CD4-positive, alpha-beta T cell treated with Interleukin-4 for 1 hour (primary cell): ENCODE data around the gene STKLD1.
"Not testable (repeated sequence)": the region's sequence is repeated elsewhere in the genome, so short reads cannot be mapped to it uniquely, and the experiment has no call there.

Experiments
- DNase-seq, 2 donors: peaks; one replicate each; pipeline ENCODE4 v3.0.0-alpha.2; 2020 to 2022

The STKLD1 gene

DNA sequence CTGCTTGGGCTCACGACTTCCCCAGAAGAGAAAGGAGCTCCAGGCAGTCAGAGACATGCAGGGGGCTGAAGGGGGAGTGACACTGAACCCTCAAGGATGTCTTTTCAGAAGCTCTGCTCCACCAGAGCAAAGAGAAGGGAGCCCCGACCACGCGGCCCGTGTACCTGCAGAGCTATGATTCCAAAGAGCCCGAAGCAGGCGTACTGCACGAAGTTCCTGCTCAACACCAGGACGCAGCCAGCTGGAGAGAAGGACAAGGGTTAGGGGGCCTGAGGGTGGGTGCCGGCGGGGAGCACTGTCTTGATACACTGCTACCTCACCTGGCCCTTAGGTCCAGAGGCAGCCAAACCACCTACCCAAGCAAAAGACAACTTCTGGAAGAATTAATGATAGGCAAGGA is 9.7 kb upstream of the STKLD1 start:
- no peak for DNase-seq

DNA sequence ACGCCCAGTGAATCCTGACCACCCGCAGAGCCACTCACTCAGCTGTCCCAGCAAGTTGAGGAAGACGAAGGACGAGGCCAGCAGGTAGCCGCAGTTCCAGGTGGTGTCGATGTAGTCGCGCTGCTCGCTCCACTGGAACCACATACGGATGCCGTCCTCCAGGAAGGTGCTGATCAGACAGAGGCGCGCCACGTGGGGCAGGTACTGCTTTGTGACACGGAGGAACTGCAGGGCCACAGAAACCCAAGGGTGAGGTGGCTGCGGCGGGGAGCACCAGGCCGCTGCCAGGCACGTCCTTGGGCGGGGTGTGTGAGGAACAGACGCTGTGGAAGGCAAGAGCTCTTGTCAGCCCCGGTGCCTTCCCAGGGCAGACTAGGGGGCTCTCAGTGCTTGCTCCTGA is 8.9 kb upstream of the STKLD1 start:
- no peak for DNase-seq

GRCh38 chr9:133367778-133368177 is 8.4 kb upstream of the STKLD1 start:
- no peak for DNase-seq

DNA sequence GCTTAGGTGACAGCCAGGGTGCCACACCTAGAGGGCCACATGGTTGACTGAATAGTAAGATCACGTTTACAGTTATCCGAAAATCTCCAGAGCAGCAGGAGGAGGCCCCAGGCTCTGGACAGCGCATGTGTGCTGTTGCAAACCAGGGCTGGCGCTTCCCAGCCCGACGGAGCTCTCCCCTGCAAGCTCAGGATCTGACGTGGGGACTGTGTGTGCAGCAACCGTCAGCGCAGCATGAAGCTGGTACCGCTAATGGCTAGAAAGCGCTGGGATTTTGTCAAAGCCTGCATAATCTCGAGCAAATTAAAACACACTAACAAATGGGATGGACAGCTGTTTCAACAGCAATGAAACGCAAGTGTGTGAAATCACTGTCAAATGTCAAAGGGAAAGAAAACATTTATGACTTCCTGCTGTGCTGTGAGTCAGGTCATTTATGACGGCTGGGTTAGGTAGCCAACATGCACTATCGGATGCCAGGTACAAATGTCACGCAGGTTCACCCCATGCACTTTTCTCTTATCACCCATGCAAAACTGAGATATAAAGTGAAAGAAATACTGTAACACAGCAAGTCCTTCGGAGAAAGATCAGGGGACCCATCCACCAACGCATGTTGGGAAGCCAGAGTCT is 7.8 kb upstream of the STKLD1 start:
- no peak for DNase-seq

DNA sequence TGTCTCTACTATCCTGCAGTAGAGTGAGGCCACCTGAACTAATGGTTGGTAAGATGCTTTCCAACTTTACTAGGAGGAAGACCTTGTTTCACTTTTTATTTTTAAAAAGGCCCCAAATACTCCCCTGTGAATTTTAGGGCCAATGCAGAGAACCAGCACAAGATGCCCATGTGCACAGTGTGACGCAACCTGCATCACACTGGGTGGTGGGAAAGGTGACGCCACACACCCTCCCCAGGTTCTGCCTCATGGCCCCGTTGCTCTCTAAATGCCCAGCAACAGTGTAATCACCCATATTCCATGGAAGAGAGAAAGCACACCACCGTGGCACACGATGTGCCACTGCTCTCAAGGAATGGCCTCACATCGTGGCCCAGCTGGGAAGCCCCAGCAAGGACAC is 6.7 kb upstream of the STKLD1 start:
- DNase-seq = no peak

- no peak for DNase-seq
These were observed 6.2 kb upstream of the STKLD1 start for GRCh38 chr9:133369933-133370332.

DNA sequence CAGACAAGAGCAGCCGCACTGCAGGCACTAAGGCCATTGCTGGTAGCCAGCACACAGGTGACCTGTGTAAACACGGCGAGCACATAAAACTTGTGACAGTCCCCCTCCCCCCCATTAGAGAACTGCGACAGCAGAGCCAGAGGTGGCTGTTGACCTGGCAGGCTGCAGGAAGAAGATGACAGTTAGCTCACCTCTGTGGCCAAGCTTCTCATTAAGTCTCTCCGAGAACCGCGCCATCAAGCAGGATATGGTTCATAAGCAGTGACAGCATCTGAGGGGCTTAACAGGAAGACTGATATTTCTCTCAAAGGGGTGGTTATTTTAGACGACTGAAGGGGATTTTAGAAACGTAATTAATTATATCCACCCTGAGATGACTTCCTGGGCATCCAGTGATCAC is 5.5 kb upstream of the STKLD1 start:
- DNase-seq = peak; percentile 61 to 81

DNA sequence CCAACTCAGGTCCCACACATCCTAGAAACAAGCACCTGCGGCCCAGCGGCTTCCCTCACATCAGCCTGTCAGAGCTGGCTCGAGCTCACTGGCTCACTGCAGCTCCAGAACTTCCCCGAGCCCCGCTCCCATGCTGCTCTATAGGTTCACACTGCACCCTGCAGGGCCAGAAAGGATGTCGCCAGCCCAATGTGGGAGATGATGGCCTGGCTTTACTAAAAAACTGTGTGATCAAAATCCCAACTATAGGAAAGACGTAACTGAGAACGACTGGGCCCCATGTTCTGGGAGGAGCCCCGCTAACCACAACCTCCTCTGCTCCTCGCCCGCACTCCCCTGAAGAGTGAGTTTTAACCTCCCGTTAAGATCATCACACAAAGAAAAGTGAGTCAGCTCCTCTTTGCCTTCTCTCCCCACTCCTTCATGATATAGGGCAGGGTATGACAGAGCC is 4.9 kb upstream of the STKLD1 start:
- DNase-seq = peak; percentile 64 to 80

DNA sequence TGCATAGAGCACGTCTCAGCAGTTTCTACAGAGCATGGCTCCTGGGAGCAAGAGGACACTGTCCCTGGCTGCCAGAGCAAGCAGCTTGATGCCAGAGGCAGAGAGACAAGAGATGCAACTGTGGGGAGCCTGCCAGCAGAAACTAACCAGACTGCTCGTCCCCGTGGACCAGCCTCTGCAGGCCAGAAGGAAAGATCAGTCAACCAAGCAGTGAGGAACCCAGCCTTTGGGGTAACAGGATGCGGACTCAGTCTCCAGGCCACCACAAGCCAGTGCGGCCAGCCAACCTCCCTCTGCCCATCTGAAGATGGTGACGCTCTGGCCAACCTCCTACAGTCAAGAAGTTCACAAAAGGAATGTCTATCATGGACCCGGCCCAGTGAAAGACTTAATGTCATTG is 4.0 kb upstream of the STKLD1 start:
- DNase-seq = no peak

DNA sequence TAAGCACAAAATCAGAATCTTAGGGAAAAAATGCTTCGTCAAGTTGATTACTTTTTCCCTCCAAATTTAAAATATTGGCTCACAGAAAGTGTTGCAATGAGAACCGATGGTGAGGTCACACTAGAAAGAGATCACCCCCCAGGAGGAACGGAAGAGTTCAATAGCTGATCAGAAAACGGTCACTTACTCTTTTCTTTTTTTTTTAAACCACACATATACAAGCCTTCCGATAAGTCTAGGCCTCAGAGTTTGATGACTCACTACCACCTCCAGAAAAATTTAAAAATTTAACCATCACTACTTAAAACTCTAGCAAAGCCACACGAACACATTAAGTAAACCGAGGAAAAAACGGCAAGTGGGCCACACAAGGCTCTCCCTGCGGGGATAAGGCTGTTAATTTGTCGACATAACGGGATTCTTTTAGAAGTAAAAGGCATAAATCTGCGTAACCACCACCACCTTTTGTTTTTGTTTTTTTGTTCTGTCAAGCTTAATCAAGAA is 1.5 kb upstream of the STKLD1 start:
- peak; percentile 19 to 65 for DNase-seq

DNA sequence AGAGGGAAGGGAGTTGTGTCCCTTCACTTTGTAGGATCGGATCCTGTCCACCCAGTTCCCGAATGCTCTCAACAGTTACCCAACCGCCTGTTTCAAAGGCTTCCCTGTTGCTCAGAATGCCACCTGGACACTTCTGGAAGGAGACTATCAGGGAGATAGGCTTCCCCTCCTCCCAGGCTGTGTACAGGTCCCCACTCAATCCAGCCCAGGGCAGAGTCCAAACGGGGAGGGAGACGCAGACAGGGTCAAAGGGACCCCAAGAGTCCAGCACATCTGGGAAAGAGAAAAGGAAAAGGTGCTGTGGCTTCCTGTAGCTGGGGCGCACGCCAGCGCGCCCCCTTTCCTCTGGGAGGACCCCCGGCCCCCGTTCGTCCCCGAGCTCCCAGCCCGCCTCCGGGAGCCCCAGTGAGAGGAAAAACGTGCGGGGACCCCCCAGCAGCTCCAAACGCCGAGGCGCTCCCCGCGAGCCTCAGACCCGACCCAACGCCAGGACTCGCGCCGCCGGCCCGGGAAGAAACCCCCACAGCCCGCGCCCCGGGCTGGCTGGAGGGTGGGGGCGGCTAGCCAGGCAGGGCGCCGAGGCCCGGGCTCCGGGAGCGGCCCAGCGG is 946 bp upstream of the STKLD1 start:
- no peak for DNase-seq

DNA sequence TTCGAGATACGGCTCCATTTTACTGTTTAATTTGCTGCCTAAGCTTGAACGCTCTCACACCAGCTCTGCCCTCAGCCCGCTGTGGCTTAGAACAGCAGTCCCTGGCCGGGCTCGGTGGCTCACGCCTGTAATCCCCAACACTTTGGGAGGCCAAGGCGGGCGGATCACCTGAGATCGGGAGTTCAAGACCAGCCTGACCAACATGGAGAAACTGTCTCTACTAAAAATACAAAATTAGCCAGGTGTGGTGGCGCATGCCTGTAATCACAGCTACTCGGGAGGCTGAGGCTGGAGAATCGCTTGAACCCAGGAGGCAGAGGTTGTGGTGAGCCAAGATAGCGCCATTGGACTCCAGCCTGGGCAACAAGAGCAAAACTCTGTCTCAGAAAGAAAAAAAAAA is 1.1 kb downstream of the STKLD1 start:
- not testable (repeated sequence) for DNase-seq

DNA sequence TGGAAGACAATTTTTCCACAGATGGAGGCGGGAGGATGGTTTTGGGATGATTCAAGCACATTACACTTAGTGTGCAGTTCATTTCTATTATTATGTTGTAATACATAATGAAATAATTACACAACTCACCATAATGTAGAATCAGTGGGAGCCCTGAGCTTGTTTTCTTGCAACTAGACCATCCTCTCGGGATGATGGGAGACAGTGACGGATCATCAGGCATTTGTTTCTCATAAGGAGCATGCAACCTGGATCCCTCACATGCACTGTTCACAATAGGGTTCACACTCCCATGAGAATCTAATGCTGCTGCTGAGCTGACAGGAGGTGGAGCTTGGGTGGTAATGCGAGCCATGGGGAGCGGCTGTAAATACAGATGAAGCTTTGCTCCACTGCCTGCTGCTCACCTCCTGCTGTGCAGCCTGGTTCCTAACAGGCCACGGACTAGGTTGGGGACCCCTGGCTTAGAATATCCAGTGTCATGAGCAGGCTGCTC is 1.6 kb downstream of the STKLD1 start:
- DNase-seq = no peak

DNA sequence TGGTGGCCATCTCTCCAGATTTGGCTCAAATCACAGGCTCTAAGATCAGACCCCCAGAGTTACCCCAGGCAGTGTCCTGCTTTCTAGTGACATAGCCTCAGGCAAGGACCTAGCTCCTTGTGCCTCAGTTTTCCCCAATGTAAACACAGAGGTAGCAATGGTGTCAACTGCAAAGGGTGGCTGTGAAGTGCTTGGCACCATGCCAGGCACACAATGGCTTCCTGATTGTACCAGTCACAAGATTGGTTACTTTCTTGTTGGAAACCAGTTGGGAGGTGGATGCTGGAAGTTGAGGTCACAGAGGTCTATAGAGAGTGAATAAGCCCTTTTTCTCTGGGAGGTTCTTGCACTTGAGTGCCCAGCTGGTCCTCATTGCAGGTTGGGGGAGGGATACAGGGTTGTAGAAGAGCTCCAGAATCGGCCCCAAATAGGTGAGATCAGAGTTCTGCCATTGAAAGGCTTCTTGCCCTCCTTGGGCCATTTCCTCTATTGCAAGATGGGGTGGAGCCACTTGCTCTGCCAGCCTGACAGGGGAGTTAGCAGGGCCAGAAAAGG is 2.3 kb downstream of the STKLD1 start:
- DNase-seq = no peak

GRCh38 chr9:133379153-133380086 is 3.3 kb downstream of the STKLD1 start:
- DNase-seq = no peak

GRCh38 chr9:133380734-133381133 is 4.6 kb downstream of the STKLD1 start:
- no peak for DNase-seq

DNA sequence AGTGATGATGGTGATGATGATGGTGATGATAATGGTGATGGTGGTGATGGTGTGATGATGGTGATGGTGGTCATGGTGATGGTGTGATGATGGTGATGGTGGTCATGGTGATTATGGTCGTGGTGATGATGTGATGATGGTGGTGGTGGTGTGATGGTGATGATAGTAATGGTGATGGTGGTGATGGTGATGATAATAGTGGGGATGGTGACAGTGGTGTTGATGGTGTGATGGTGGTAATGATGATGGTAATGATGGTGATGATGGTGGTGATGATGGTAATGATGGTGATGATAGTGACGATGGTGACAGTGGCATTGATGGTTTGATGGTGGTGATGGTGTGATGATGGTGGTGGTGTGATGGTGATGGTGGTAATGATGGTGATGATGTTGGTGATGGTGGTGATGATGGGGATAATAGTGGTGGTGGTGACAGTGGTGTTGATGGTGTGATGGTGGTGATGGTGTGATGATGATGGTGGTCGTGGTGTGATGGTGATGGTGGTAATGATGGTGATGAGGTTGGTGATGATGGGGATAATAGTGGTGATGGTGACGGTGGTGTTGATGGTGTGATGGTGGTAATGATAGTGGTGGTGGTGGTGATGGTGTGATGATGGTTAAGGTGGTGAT is 6.5 kb downstream of the STKLD1 start:
- no peak for DNase-seq

DNA sequence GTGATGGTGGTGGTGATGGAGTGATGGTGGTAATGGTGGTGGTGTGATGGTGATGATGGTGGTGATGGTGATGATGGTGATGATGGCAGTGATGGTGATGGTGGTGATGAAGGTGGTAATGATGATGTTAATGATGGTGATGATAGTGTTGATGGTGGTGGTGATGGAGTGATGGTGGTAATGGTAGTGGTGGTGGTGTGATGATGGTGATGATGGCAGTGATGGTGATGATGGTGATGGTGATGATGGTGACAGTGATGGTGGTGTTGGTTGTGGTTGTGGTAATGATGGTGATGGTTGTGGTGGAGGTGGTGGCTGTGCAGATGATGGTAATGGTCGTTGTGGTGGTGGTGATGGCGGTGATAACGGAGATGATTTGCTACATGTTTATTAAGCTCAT is 7.3 kb downstream of the STKLD1 start:
- no peak for DNase-seq

DNA sequence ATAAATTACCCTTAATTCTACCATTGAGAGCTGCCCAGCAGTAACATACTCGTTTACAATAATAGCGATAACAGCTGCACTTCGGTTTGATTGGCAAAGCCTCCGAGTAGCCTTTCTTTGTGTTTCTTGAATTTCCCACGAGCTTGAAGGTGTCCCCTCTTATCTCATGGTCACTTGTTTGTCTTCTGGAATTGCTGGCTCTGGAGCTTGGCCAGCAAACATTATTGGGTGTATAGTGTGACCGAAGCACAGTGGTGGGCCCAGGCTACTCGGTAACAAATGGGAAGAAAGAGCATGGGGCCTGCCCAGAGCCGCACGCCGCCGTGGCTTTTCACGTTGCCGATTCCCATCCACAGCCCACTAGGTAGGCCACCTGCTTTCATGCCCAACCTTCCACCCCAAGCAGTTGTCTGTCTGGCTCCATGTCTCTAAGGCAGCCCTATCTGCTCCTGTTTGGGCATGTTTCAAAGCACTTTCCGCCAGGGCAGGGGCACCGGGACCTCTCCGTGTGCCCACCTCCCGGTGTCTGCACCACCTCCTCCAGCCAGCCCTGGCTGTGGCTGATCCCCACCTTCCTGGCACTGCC is 8.7 kb downstream of the STKLD1 start:
- no peak for DNase-seq

- no peak for DNase-seq
These were observed 9.3 kb downstream of the STKLD1 start for GRCh38 chr9:133385452-133385851.

- DNase-seq = no peak
These were observed 10.2 kb downstream of the STKLD1 start for GRCh38 chr9:133386338-133386737.

DNA sequence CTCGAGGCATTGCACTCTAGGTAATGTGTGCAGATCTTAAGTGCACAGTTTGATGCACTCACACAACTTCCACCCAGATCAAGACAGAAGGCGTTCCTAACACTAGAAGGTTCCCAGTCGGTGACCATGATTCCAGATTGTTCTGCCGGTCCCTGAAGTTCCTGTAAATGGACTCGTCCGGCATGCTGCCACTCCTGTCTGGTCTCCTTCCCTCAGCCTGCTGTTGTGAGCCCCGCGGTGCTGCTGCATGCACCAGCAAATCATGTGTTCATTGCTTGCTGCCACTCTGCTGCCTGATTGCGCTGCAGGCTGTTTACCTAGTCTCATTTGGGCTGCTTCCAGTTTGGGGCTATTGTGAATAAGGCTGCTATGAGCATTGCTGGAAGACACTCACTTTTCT is 11.5 kb downstream of the STKLD1 start:
- no peak for DNase-seq
